Loucy (cell line): Measurements from ENCODE around the gene ZNF660.

Source experiments
- CTCF ChIP-seq: fragments of 200-600 bp; sonication (generic); conservative IDR thresholded peaks from 2 replicates; pipeline ENCODE4 v1.5.1; 2014; ENCODE audit warnings: mild to moderate bottlenecking, antibody characterized with exemption, low read length
- EZH2phosphoT487 ChIP-seq: fragments of 200-600 bp; IDR thresholded peaks from 2 replicates; pipeline ENCODE4 v1.6.1; 2018; ENCODE audit warnings: antibody characterized with exemption, mild to moderate bottlenecking, moderate library complexity, borderline replicate concordance

GRCh38 chr3:44568561-44568960, 16.2 kb upstream of the ZNF660 start:
- TF ChIP-seq CTCF (no peak), EZH2phosphoT487 (no peak)
